AG04450 (cell line): ENCODE results near the gene ZNHIT2. TPM values are rescaled to one million over a fixed set of nuclear protein-coding genes. Genes with fewer than 3 reads are reported as not detected.
"Not testable (repeated sequence)": the region's sequence is repeated elsewhere in the genome, so short reads cannot be mapped to it uniquely, and the experiment has no call there.

Source experiments
- CTCF ChIA-PET: fragments of 300-600, 350-600 bp; formaldehyde crosslinking; extraction: SDS; loops from one replicate; lab custom pipeline; 2022; ENCODE audit warnings: antibody characterized with exemption, inconsistent platforms; lab: Charles Lee
- POLR2A ChIA-PET: fragments of 350-600 bp; formaldehyde crosslinking; extraction: SDS; loops from one replicate; lab custom pipeline; 2021; ENCODE audit warnings: antibody characterized with exemption, inconsistent platforms; lab: Yijun Ruan, JAX
- DNase-seq: peaks from one replicate; pipeline ENCODE4 v3.0.0-alpha.2; 2011; ENCODE audit warnings: low read depth, low spot score
- H3K27ac ChIP-seq: one replicate; pipeline ENCODE4 v1.5.1; 2012; ENCODE audit warnings: low read depth, low read length, control low read depth
- H3K27me3 ChIP-seq: one replicate; pipeline ENCODE4 v1.6.0; 2012; ENCODE audit warnings: low read length; ENCODE audit not compliant: control insufficient read depth, insufficient read depth
- H3K4me3 ChIP-seq: 2 replicates; pipeline ENCODE4 v1.5.1; 2011; ENCODE audit warnings: mild to moderate bottlenecking, low read depth, low read length, control low read depth
- H3K9me3 ChIP-seq: 2 replicates; pipeline ENCODE4 v1.5.1; 2012; ENCODE audit warnings: low read length; ENCODE audit not compliant: control insufficient read depth, insufficient read depth
- CTCF ChIP-seq: IDR thresholded peaks from 2 replicates; pipeline ENCODE4 v1.5.1; 2011; ENCODE audit warnings: low read depth, low read length, control low read depth, inconsistent platforms
- polyA plus RNA-seq: library from polyadenylated mRNA; depleted of rRNA; stranded (reverse); fragments of >200 nt; gene quantifications from 2 replicates; pipeline ENCODE4 v1.2.3, GENCODE V29; 2011

The ZNHIT2 gene
- polyA plus RNA-seq, 1 experiment: 3.1 TPM

GRCh38 chr11:65120831-65121230, 3.3 kb upstream of the ZNHIT2 start:
- peak overlapping the region; percentile 99 for H3K4me3 ChIP-seq
- H3K27me3 ChIP-seq: no peaks in the 10 kb centered on the region
- ChIA-PET CTCF (interaction anchor here (0.9 to 1.2 kb wide), 2 partner anchors 9 to 107 kb away, joined by 3 read pairs; partner anchors contain the start of genes ARL2 and TM7SF2), POLR2A (no interaction called here)
- H3K27ac ChIP-seq: no peak overlapping the region
- no peak for DNase-seq
- no peak for TF ChIP-seq CTCF
- peaks cover 3% of the 10 kb centered on the region; the same call in 1 of the 2 replicates for H3K9me3 ChIP-seq

- no peak for TF ChIP-seq CTCF
- Histone ChIP-seq H3K27me3 (no peaks in the 10 kb centered on the region), H3K27ac (no peak overlapping the region), H3K4me3 (no peak overlapping the region), H3K9me3 (peaks cover 3% of the 10 kb centered on the region; the same call in 1 of the 2 replicates)
- ChIA-PET CTCF (no interaction called here), POLR2A (no interaction called here)
- no peak for DNase-seq
Measured at GRCh38 chr11:65119670-65119995, 2.1 kb upstream of the ZNHIT2 start.

GRCh38 chr11:65118891-65119669, 1.6 kb upstream of the ZNHIT2 start:
- H3K27ac ChIP-seq: peak overlapping the region; percentile 2
- not testable (repeated sequence) for H3K27me3 ChIP-seq, H3K9me3 ChIP-seq, H3K4me3 ChIP-seq, DNase-seq
- ChIA-PET CTCF (interaction anchor here (0.7 to 1.2 kb wide), 5 partner anchors 9 to 250 kb away, joined by 3 to 8 read pairs (median 3); no protein-coding TSS in a partner anchor), POLR2A (interaction anchor here (2.7 kb wide), 1 partner anchor 15 kb away, joined by 14 read pairs; the partner anchor contains the start of gene SYVN1)

- no peaks in the 10 kb centered on the region for H3K27me3 ChIP-seq
- POLR2A ChIA-PET: interaction anchor here (0.5 to 2.7 kb wide), 6 partner anchors 16 to 215 kb away, joined by 3 to 14 read pairs (median 4); partner anchors contain the start of genes CAPN1, DPF2 and SYVN1
- peak overlapping the region; percentile 31 for H3K27ac ChIP-seq
- no peak for DNase-seq
- TF ChIP-seq CTCF: no peak
- peaks cover 3% of the 10 kb centered on the region; the same call in 1 of the 2 replicates for H3K9me3 ChIP-seq
- H3K4me3 ChIP-seq: no peak overlapping the region
- CTCF ChIA-PET: interaction anchor here (0.7 to 1.2 kb wide), 6 partner anchors 8 to 249 kb away, joined by 3 to 8 read pairs (median 3); no protein-coding TSS in a partner anchor
Measured at GRCh38 chr11:65118097-65118837, 766 bp upstream of the ZNHIT2 start.

GRCh38 chr11:65116370-65117205, 913 bp downstream of the ZNHIT2 start:
- H3K27me3 ChIP-seq: no peaks in the 10 kb centered on the region
- TF ChIP-seq CTCF: no peak
- H3K4me3 ChIP-seq: peak overlapping the region; percentile 92
- CTCF ChIA-PET: interaction anchor here (0.9 to 1.2 kb wide), 3 partner anchors 14 to 228 kb away, joined by 3 to 5 read pairs (median 3); no protein-coding TSS in a partner anchor
- DNase-seq: peak; percentile 36
- H3K9me3 ChIP-seq: peaks cover 3% of the 10 kb centered on the region; the same call in 1 of the 2 replicates
- H3K27ac ChIP-seq: peak overlapping the region; percentile 73
- POLR2A ChIA-PET: interaction anchor here (1.0 to 2.7 kb wide), 3 partner anchors 18 to 199 kb away, joined by 3 to 14 read pairs (median 5); partner anchors contain the start of genes CAPN1 and SYVN1
